Stimulated activated CD4-positive, alpha-beta T cell treated with anti-CD3 and anti-CD28 coated beads, Interleukin-4, amount 100 ng/mL, for 4 hours (primary cell): ENCODE results near the gene SPINK6.

Experiments
- DNase-seq, 2 experiments: peaks; one replicate each; pipeline ENCODE4 v3.0.0-alpha.2; 2020

SPINK6 gene

DNA sequence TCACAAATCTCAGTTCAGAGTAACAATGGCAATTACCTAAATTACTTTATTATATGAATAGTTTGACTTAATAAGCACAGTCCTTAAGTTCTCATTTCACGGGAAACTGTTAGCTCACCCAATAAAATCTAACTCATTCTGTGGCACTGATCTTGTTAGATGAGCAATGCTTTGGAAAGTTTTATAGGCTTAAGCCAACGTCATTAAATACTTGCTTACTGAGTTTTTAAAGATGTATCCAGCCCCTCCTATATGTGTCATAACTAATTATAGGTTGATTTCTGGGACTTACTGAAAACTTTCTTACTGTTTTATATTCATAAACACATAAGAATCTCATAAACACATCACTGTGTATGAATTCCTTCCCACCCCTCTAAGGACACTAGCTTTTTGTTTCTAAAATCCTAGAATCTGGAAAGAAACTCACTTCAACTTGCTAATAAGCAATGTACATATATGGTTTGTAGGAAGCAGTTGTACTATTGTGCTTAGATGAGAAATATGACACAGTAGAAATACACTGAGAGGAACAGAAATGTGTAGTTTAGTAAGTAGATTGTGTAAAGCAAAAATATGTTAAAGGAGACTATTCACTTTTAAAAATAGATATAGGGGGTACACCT lies 21.4 kb downstream of the SPINK6 start:
- DNase-seq = no peak

DNA sequence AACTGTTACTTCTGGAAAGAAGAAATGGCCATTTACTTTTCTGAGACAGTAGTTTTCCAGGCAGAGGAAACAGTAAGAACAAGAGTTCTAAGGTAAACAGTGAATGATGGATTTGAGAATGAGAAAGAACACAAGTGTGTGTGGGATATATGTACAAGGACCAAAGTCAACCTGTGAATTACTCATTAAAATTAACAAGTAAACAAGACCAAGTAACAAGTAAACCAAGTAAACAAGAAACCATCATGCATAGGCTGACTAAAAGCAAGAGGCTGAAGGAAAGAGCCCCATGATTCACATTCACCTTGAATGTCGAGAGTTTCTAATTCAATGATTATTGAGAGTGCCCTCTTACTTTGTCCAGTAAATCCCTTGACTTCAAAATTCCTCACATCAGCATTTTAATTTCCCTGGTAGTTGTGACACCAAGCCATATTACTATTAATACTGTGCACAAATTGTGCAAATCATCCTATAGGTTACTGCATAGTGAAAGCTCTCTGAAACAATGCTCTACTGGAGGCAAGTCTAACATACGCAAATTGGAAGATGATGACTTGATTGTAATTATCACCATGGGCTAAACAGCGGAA lies 25.6 kb downstream of the SPINK6 start:
- DNase-seq = no peak

DNA sequence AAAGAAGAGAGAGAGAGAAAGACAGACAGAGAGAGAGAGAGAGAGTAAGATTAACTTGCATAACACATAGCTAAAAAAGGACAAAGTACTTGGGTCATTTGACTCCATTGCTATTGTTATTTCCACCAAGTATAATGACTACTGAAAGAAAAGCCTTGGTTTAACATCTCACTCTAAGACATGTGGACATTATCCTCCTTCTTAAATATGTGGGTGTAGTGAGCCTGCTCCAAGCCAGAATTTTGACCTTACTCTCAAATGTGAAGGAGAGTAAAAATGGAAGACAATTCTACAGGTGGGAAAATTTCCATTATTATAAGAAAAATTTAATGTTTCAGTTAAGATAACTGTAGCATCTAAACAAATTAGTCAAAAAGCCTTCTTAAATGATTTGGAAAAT lies 27.0 kb downstream of the SPINK6 start:
- DNase-seq = no peak

GRCh38 chr5:148230240-148230639 lies 27.4 kb downstream of the SPINK6 start:
- DNase-seq = no peak

- no peak for DNase-seq
Observed at GRCh38 chr5:148237785-148238417, 35.1 kb downstream of the SPINK6 start.

DNA sequence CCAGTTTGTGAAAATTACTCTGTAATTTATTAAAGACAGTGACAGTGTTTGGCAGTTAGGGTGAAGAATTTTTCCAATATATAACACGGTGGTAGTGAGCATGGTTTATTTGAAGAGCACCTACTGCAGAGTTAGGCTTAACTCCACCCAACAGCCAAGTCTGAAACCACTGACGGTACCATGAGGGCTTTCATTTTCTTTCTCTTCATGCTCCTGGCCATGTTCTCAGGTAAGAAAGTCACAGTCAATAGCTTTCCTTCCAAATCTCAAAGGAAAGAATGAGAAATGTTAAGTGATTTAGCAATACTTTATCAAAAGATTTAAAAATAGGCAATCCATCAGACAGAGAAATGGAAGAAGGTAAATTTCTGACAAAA lies 35.6 kb downstream of the SPINK6 start, which contains the start of gene MARCOL:
MARCOL (plus strand) TSS at position 108 of the 377 bp plus-strand sequence; CDS start at position 181, 73 bp downstream.
- no peak for DNase-seq

GRCh38 chr5:148248894-148249293 lies 46.1 kb downstream of the SPINK6 start:
- DNase-seq = no peak

- DNase-seq = no peak
Observed at GRCh38 chr5:148255456-148255855, 52.6 kb downstream of the SPINK6 start.

DNA sequence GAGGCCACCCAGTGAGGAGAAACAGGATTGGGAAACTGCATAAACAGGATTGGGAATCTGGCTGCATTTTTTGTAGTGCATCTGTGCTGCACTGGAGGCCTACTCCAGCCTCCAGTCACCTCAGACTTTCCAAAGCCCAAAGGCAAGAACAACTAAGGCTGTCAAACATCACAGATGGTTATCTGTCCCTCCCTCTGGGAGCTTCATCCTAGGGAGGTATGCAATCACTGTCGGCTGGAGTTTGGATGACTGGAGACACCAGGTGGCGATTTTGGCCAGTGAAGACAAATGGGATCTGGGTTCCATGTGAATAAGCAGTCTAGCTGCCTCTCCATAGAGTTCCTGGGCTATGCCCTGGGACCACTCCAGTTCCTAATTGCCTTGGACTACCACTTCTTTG lies 56.4 kb downstream of the SPINK6 start:
- no peak for DNase-seq

DNA sequence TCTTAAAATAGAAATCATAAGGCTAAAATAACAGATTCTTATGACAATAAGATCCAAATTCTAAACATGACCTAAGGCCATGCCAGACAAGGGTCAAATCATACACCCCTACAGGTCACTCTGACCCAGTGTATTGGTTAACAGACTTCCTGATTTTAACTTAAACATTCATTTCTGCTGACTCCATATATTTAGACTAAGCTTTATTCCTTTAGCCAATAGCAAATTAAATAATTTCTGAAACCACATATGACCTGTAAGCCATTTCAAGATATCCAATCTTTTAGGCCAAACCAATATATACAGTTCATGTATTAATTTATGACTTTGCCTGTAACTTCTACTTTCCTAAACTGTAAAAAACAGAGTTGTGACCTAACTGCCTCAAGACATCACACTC lies 58.4 kb downstream of the SPINK6 start:
- no peak for DNase-seq
